K562 (cell line): ENCODE data around the gene MDP1. TPM values are rescaled to one million over a fixed set of nuclear protein-coding genes. Genes with fewer than 3 reads are reported as not detected.

ENCODE experiments used
- C11orf30 ChIP-seq: fragments of 450-650 bp; IDR thresholded peaks from 2 replicates; pipeline ENCODE4 v1.6.1; 2016; ENCODE audit warnings: low read depth, mild to moderate bottlenecking
- CXXC5 ChIP-seq: fragments of 250-450 bp; sonication (Bioruptor Pico); IDR thresholded peaks from 2 replicates; pipeline ENCODE4 v1.8.0; 2022; ENCODE audit warnings: inconsistent platforms, mild to moderate bottlenecking, moderate library complexity
- HDAC2 ChIP-seq: fragments of 450-650 bp; IDR thresholded peaks from 2 replicates; pipeline ENCODE4 v1.6.1; 2016; ENCODE audit warnings: mild to moderate bottlenecking
- JUND ChIP-seq, 2 experiments: IDR thresholded peaks; 2 replicates in 1 of 2; 3 replicates in 1 of 2; pipeline ENCODE4 v1.6.1; 2011; ENCODE audit warnings: borderline replicate concordance in 2 of 2, low read depth in 2 of 2, low read length in 2 of 2, improper control_type of control experiment in 1 of 2, missing biosample characterization in 1 of 2, missing genetic modification characterization in 1 of 2, missing genetic modification reagents in 1 of 2
- MAX ChIP-seq: sonication (generic); formaldehyde crosslinking; IDR thresholded peaks from 2 replicates; pipeline ENCODE4 v1.9.0; 2022; ENCODE audit warnings: mild to moderate bottlenecking, missing genetic modification reagents
- MAZ ChIP-seq, 2 experiments: fragments of 450-650 bp in 1 of 2; sonication (generic) in 1 of 2; formaldehyde crosslinking; IDR thresholded peaks in 1 of 2; conservative IDR thresholded peaks in 1 of 2; 2 replicates each; pipeline versions ENCODE4 v1.4.0 to v1.5.0; 2020; ENCODE audit warnings: mild to moderate bottlenecking in 1 of 2, missing genetic modification reagents in 1 of 2
- MNT ChIP-seq, 2 experiments: fragments of 450-650 bp; conservative IDR thresholded peaks; 2 replicates each; pipeline ENCODE4 v1.6.1; 2017; ENCODE audit warnings: mild to moderate bottlenecking in 2 of 2, moderate library complexity in 2 of 2
- MXI1 ChIP-seq: IDR thresholded peaks from 2 replicates; pipeline ENCODE4 v1.6.1; 2011; ENCODE audit warnings: low read depth, mild to moderate bottlenecking, improper control_type of control experiment, low read length
- MYC ChIP-seq, 2 experiments: fragments of 250-450 bp in 1 of 2; sonication (Bioruptor Pico) in 1 of 2; IDR thresholded peaks; 2 replicates each; pipeline versions ENCODE4 v1.5.1 to v1.6.1; 2012 to 2021; ENCODE audit warnings: low read depth in 2 of 2, borderline replicate concordance in 1 of 2, improper control_type of control experiment in 1 of 2, low read length in 1 of 2, mild to moderate bottlenecking in 1 of 2, moderate library complexity in 1 of 2
- PHF8 ChIP-seq: fragments of 200-600 bp; sonication (generic); IDR thresholded peaks from 2 replicates; pipeline ENCODE4 v1.6.1; 2012; ENCODE audit warnings: mixed run types, mild to moderate bottlenecking, inconsistent platforms, low read length, moderate library complexity, borderline replicate concordance
- SMARCA5 ChIP-seq: fragments of 450-650 bp; IDR thresholded peaks from 2 replicates; pipeline ENCODE4 v1.6.1; 2016
- ZBTB11 ChIP-seq, 3 experiments: fragments of 200-800 bp in 1 of 3; fragments of 250-450 bp in 1 of 3; fragments of 450-650 bp in 1 of 3; sonication (Bioruptor Pico) in 1 of 3; sonication (Bioruptor generic) in 1 of 3; formaldehyde crosslinking in 1 of 3; IDR thresholded peaks; 2 replicates each; pipeline versions ENCODE4 v1.6.1 to v1.8.0; 2016 to 2022; ENCODE audit warnings: mild to moderate bottlenecking in 2 of 3, missing genetic modification characterization in 2 of 3, missing compliant biosample characterization in 1 of 3, moderate library complexity in 1 of 3
- ZSCAN29 ChIP-seq: fragments of 450-650 bp; IDR thresholded peaks from 2 replicates; pipeline ENCODE4 v1.6.1; 2017
- polyA plus RNA-seq, 8 experiments: library from polyadenylated mRNA; depleted of rRNA in 4 of 8; stranded (reverse) in 5 of 8; unstranded in 3 of 8; fragments of >200 nt; fragmentation: Nextera tagmentation in 2 of 8; fragmentation: Illumina TruSeq in 1 of 8; extraction: Ambion mirVana in 2 of 8; extraction: Trizol in 1 of 8; gene quantifications; 2 replicates each; pipeline versions ENCODE4 v1.2.1 to v1.2.3, GENCODE V29; 2011 to 2014; ENCODE audit warnings: inconsistent platforms in 1 of 8, missing spikeins in 1 of 8
- total RNA-seq, 7 experiments: library from RNA; depleted of rRNA in 6 of 7; stranded (reverse); fragments of >200 nt in 6 of 7; fragmentation: Illumina TruSeq in 2 of 7; extraction: Trizol in 2 of 7; gene quantifications; 2 replicates each; pipeline versions ENCODE4 v1.2.1 to v1.2.3, GENCODE V29; 2011 to 2021; ENCODE audit warnings: low replicate concordance in 1 of 7
- TF ChIP-seq, protein P1 (sequence below): sonication (generic); formaldehyde crosslinking; IDR thresholded peaks from 2 replicates; pipeline ENCODE4 v1.8.1; 2023; ENCODE audit warnings: missing genetic modification reagents, mild to moderate bottlenecking, borderline replicate concordance

The MDP1 gene
- total and polyA plus RNA-seq, 9 of the 15 experiments (the other 6 are each of a cell fraction or from before 2014, with no cell fraction given) = 2.7 to 29.6 (median 11.0) TPM

DNA sequence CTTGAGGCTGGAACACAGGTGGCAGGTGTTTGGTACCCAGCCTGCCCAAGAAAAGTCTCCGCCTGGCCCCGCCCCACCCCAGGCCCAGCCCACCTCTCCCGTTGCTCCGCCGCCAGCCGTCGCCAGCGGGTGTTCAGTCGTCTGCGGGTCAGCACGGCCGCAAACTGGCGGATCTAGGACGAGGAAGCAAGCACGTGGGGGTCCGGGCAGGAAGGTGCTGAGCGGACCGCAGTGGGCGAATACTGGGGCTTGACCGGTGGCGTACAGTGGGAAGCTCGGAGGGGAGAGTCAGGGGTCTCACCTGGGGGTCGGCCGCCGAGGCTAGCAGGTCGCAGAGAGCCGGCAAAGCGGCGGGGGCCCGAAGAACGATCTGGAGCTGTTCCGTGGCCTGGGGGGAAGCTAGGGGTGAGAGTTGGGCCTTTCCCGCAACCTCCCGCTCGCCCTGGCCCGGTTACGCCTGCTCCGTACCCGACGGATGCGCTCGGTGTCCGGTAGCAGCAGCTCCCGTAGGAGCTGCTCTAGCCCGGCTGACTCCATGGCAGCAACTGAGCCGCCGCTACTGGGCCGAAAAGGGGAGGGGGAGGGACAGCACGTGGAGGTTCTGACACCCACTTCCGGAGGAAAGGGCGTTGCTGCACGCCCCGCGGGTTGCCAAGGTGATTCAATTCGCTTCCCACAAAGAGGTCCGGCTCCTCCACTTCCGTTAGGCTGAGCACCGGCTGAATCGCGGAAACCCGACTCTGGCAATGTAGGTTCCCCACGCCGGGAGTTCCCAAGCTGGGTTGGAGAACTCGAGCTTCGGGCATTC lies 27.4 kb downstream of the MDP1 start, which contains the start of gene IPO4 (continued):
- TF ChIP-seq MXI1 = peak; percentile 99
- TF ChIP-seq MNT (conservative IDR thresholded peaks at IDR 0.05) = peak; percentile 100
- peak; percentile 80 for TF ChIP-seq JUND (IDR thresholded peaks at IDR 0.05; ENCODE audit: borderline replicate concordance, low read depth, low read length)
- no peak; the same call in 2 of the 3 replicates for TF ChIP-seq JUND (tag; IDR thresholded peaks at IDR 0.05; ENCODE audit: borderline replicate concordance, low read depth, low read length)
- peak; percentile 98 for TF ChIP-seq MYC (IDR thresholded peaks at IDR 0.05; ENCODE audit: low read depth, low read length)
- peak; percentile 92 for TF ChIP-seq MYC (CRISPR knock-in tag; IDR thresholded peaks at IDR 0.05; ENCODE audit: borderline replicate concordance, low read depth)
- peak; percentile 93 for TF ChIP-seq HDAC2
- no peak; the same call in 1 of the 2 replicates for TF ChIP-seq ZSCAN29
- peak; percentile 70; the same call in 1 of the 2 replicates for TF ChIP-seq PHF8
- TF ChIP-seq CXXC5 = peak; percentile 89
- peak; percentile 60 to 76 for TF ChIP-seq MAZ (CRISPR knock-in tag; conservative IDR thresholded peaks at IDR 0.05 in 1 of 2, IDR thresholded peaks at IDR 0.05 in 1 of 2)
- peak; percentile 96 for TF ChIP-seq MAX
- peak; percentile 98 to 100 (median 99) for TF ChIP-seq ZBTB11 (CRISPR knock-in tag; IDR thresholded peaks at IDR 0.05)
- TF ChIP-seq, protein P1, sequence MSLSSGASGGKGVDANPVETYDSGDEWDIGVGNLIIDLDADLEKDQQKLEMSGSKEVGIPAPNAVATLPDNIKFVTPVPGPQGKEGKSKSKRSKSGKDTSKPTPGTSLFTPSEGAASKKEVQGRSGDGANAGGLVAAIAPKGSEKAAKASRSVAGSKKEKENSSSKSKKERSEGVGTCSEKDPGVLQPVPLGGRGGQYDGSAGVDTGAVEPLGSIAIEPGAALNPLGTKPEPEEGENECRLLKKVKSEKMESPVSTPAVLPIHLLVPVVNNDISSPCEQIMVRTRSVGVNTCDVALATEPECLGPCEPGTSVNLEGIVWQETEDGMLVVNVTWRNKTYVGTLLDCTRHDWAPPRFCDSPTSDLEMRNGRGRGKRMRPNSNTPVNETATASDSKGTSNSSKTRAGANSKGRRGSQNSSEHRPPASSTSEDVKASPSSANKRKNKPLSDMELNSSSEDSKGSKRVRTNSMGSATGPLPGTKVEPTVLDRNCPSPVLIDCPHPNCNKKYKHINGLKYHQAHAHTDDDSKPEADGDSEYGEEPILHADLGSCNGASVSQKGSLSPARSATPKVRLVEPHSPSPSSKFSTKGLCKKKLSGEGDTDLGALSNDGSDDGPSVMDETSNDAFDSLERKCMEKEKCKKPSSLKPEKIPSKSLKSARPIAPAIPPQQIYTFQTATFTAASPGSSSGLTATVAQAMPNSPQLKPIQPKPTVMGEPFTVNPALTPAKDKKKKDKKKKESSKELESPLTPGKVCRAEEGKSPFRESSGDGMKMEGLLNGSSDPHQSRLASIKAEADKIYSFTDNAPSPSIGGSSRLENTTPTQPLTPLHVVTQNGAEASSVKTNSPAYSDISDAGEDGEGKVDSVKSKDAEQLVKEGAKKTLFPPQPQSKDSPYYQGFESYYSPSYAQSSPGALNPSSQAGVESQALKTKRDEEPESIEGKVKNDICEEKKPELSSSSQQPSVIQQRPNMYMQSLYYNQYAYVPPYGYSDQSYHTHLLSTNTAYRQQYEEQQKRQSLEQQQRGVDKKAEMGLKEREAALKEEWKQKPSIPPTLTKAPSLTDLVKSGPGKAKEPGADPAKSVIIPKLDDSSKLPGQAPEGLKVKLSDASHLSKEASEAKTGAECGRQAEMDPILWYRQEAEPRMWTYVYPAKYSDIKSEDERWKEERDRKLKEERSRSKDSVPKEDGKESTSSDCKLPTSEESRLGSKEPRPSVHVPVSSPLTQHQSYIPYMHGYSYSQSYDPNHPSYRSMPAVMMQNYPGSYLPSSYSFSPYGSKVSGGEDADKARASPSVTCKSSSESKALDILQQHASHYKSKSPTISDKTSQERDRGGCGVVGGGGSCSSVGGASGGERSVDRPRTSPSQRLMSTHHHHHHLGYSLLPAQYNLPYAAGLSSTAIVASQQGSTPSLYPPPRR (CRISPR knock-in tag) = no peak
- peak; percentile 72 for TF ChIP-seq C11orf30
- no peak for TF ChIP-seq SMARCA5
